WTC11 (cell line): ENCODE measurements around the gene ALOX15. TPM values are rescaled to one million over a fixed set of nuclear protein-coding genes. Genes with fewer than 3 reads are reported as not detected.

Experiments
- ATAC-seq: fragments of 200-7000 bp; cut with Tn5 transposase; 2 replicates; pipeline ENCODE4 v1.10.0; 2021; ENCODE audit warnings: mild to moderate bottlenecking, moderate library complexity
- CTCF ChIA-PET: fragments of 300-600 bp; sonication (Branson Sonifier 250); formaldehyde crosslinking; loops from one replicate; lab custom pipeline; 2021; ENCODE audit warnings: antibody characterized with exemption; lab: Charles Lee
- POLR2A ChIA-PET: fragments of 350-600 bp; sonication (Branson Sonifier 250); formaldehyde crosslinking; loops from one replicate; lab custom pipeline; 2021; ENCODE audit warnings: antibody characterized with exemption; lab: Charles Lee
- DNase-seq: peaks from one replicate; pipeline ENCODE4 v3.0.0; 2021; ENCODE audit warnings: low spot score
- H3K27ac Mint-ChIP-seq: 2 replicates; pipeline ENCODE4 v1.8.0; 2021; ENCODE audit warnings: mixed read lengths
- H3K27me3 Mint-ChIP-seq: 2 replicates; pipeline ENCODE4 v1.8.0; 2021; ENCODE audit warnings: low read depth, mild to moderate bottlenecking, moderate library complexity, mixed read lengths
- H3K36me3 Mint-ChIP-seq: 2 replicates; pipeline ENCODE4 v1.8.0; 2021; ENCODE audit warnings: mixed read lengths
- H3K4me1 Mint-ChIP-seq: 2 replicates; pipeline ENCODE4 v1.8.0; 2022; ENCODE audit warnings: mixed read lengths
- H3K4me3 Mint-ChIP-seq: 2 replicates; pipeline ENCODE4 v1.8.0; 2021; ENCODE audit warnings: mild to moderate bottlenecking, moderate library complexity, mixed read lengths
- H3K9me3 Mint-ChIP-seq: 2 replicates; pipeline ENCODE4 v1.8.0; 2021; ENCODE audit warnings: mixed read lengths
- AFF4 ChIP-seq: sonication (generic); formaldehyde crosslinking; IDR thresholded peaks from 2 replicates; pipeline ENCODE4 v1.8.1; 2023; ENCODE audit warnings: mild to moderate bottlenecking, missing genetic modification reagents, borderline replicate concordance
- CREM ChIP-seq: sonication (generic); formaldehyde crosslinking; IDR thresholded peaks from 2 replicates; pipeline ENCODE4 v1.8.1; 2022; ENCODE audit warnings: mild to moderate bottlenecking, missing genetic modification reagents, moderate library complexity
- HMGXB4 ChIP-seq: sonication (generic); formaldehyde crosslinking; IDR thresholded peaks from 2 replicates; pipeline ENCODE4 v1.8.1; 2023; ENCODE audit warnings: mild to moderate bottlenecking, moderate library complexity, missing genetic modification reagents
- KAT7 ChIP-seq: sonication (generic); formaldehyde crosslinking; IDR thresholded peaks from 2 replicates; pipeline ENCODE4 v1.8.1; 2023; ENCODE audit warnings: missing genetic modification reagents, mild to moderate bottlenecking, borderline replicate concordance
- MXD4 ChIP-seq: fragments of 250-450 bp; sonication (Bioruptor Pico); IDR thresholded peaks from 2 replicates; pipeline ENCODE4 v1.8.0; 2021; ENCODE audit warnings: mild to moderate bottlenecking, moderate library complexity, borderline replicate concordance
- NR2C2 ChIP-seq: sonication (generic); formaldehyde crosslinking; IDR thresholded peaks from 2 replicates; pipeline ENCODE4 v1.8.0; 2022; ENCODE audit warnings: mild to moderate bottlenecking, missing genetic modification reagents
- USF2 ChIP-seq: sonication (generic); formaldehyde crosslinking; IDR thresholded peaks from 2 replicates; pipeline ENCODE4 v1.8.1; 2023; ENCODE audit warnings: mild to moderate bottlenecking, missing genetic modification reagents, moderate library complexity
- ZBTB43 ChIP-seq: sonication (generic); formaldehyde crosslinking; IDR thresholded peaks from 2 replicates; pipeline ENCODE4 v1.8.1; 2023; ENCODE audit warnings: mild to moderate bottlenecking, missing genetic modification reagents
- ZNF512 ChIP-seq: sonication (generic); formaldehyde crosslinking; IDR thresholded peaks from 2 replicates; pipeline ENCODE4 v1.8.1; 2022; ENCODE audit warnings: missing genetic modification reagents, borderline replicate concordance
- total RNA-seq: library from RNA; stranded (reverse); gene quantifications from 3 replicates; pipeline ENCODE4 v1.2.3, GENCODE V29; 2021
- TF ChIP-seq, protein P1 (sequence below): sonication (generic); formaldehyde crosslinking; IDR thresholded peaks from 2 replicates; pipeline ENCODE4 v1.8.0; 2023; ENCODE audit warnings: missing genetic modification reagents, mild to moderate bottlenecking, borderline replicate concordance

The ALOX15 gene
- total RNA-seq, 1 experiment from 2014 or later, result 0.50 TPM

- ChIA-PET POLR2A (no interaction called here), CTCF (interaction anchor here (1.2 to 4.6 kb wide), 6 partner anchors 10 to 37 kb away, joined by 3 to 30 read pairs (median 4); no protein-coding TSS in a partner anchor)
- TF ChIP-seq ZBTB43 (no peak), KAT7 (CRISPR knock-in tag) (no peak), AFF4 (CRISPR knock-in tag) (no peak), NR2C2 (CRISPR knock-in tag) (no peak), CREM (CRISPR knock-in tag) (no peak), USF2 (no peak), MXD4 (no peak), ZNF512 (CRISPR knock-in tag) (no peak), HMGXB4 (CRISPR knock-in tag) (no peak)
- TF ChIP-seq, protein P1, sequence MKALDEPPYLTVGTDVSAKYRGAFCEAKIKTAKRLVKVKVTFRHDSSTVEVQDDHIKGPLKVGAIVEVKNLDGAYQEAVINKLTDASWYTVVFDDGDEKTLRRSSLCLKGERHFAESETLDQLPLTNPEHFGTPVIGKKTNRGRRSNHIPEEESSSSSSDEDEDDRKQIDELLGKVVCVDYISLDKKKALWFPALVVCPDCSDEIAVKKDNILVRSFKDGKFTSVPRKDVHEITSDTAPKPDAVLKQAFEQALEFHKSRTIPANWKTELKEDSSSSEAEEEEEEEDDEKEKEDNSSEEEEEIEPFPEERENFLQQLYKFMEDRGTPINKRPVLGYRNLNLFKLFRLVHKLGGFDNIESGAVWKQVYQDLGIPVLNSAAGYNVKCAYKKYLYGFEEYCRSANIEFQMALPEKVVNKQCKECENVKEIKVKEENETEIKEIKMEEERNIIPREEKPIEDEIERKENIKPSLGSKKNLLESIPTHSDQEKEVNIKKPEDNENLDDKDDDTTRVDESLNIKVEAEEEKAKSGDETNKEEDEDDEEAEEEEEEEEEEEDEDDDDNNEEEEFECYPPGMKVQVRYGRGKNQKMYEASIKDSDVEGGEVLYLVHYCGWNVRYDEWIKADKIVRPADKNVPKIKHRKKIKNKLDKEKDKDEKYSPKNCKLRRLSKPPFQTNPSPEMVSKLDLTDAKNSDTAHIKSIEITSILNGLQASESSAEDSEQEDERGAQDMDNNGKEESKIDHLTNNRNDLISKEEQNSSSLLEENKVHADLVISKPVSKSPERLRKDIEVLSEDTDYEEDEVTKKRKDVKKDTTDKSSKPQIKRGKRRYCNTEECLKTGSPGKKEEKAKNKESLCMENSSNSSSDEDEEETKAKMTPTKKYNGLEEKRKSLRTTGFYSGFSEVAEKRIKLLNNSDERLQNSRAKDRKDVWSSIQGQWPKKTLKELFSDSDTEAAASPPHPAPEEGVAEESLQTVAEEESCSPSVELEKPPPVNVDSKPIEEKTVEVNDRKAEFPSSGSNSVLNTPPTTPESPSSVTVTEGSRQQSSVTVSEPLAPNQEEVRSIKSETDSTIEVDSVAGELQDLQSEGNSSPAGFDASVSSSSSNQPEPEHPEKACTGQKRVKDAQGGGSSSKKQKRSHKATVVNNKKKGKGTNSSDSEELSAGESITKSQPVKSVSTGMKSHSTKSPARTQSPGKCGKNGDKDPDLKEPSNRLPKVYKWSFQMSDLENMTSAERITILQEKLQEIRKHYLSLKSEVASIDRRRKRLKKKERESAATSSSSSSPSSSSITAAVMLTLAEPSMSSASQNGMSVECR (CRISPR knock-in tag), result no peak
- H3K9me3 Mint-ChIP-seq, result no peaks in the 10 kb centered on the region
- DNase-seq, result no peak
- peaks cover 31% of the 10 kb centered on the region for H3K4me1 Mint-ChIP-seq
- no peak overlapping the region for H3K27ac Mint-ChIP-seq
- H3K27me3 Mint-ChIP-seq, result no peaks in the 10 kb centered on the region
- no peak overlapping the region for H3K4me3 Mint-ChIP-seq
- ATAC-seq, result no peak
- H3K36me3 Mint-ChIP-seq, result no peaks in the 10 kb centered on the region
These were observed 42.5 kb downstream of the ALOX15 start for GRCh38 chr17:4598776-4599504.
